Effector memory CD8-positive, alpha-beta T cell (primary cell): Measurements from ENCODE around the gene SHISA9.

ENCODE experiments used
- ATAC-seq: fragments of 150-1000 bp; cut with Tn5 transposase; replicated peaks from 2 replicates; pipeline ENCODE4 v1.10.0; 2021; ENCODE audit warnings: mild to moderate bottlenecking, moderate library complexity
- DNase-seq, 3 experiments: peaks; one replicate each; pipeline ENCODE4 v3.0.0; 2021
- H3K27ac Mint-ChIP-seq, 2 donors: one replicate each; pipeline ENCODE4 v1.8.0; 2022; ENCODE audit warnings: mild to moderate bottlenecking in 2 of 2, mixed read lengths in 2 of 2, moderate library complexity in 2 of 2
- H3K27me3 Mint-ChIP-seq, 2 donors: one replicate each; pipeline ENCODE4 v1.8.0; 2022; ENCODE audit warnings: mixed read lengths in 2 of 2
- H3K36me3 Mint-ChIP-seq: one replicate; pipeline ENCODE4 v1.8.0; 2022; ENCODE audit warnings: mild to moderate bottlenecking, moderate library complexity, mixed read lengths; ENCODE audit not compliant: insufficient read depth
- H3K4me1 Mint-ChIP-seq, 2 donors: one replicate each; pipeline ENCODE4 v1.8.0; 2022; ENCODE audit warnings: low read depth in 2 of 2, mixed read lengths in 2 of 2
- H3K4me3 Mint-ChIP-seq, 2 donors: one replicate each; pipeline ENCODE4 v1.8.0; 2022; ENCODE audit warnings: mild to moderate bottlenecking in 2 of 2, mixed read lengths in 2 of 2, moderate library complexity in 2 of 2
- H3K9me3 Mint-ChIP-seq, 2 donors: one replicate each; pipeline ENCODE4 v1.8.0; 2022; ENCODE audit warnings: mixed read lengths in 2 of 2

The SHISA9 gene

DNA sequence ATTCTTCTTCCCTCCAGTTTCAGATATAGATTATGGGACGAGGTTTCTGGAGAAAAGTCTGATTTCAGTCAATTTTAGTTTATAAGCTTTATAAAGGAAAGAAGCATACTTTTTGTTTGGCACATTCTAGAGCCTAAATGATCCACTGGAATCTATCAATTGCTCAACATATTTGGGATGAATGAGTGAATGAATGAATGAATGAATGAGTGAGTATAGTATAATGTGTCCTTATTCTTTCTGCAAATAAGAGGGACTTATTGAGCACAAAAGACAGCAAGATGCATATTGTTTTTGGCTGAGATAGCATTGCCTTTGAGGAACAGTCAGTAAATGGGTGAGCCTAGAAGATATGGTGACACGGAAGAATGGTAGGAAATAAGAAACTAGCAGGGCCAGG, 245.4 kb downstream of the SHISA9 start:
- H3K27ac Mint-ChIP-seq = no peak overlapping the region
- H3K4me3 Mint-ChIP-seq = no peak overlapping the region
- DNase-seq = no peak
- no peak for ATAC-seq
- no peaks in the 10 kb centered on the region for H3K27me3 Mint-ChIP-seq
- H3K4me1 Mint-ChIP-seq = no peaks in the 10 kb centered on the region
- H3K9me3 Mint-ChIP-seq = peaks cover 4 to 17% of the 10 kb centered on the region in 2 donors
- no peaks in the 10 kb centered on the region for H3K36me3 Mint-ChIP-seq

DNA sequence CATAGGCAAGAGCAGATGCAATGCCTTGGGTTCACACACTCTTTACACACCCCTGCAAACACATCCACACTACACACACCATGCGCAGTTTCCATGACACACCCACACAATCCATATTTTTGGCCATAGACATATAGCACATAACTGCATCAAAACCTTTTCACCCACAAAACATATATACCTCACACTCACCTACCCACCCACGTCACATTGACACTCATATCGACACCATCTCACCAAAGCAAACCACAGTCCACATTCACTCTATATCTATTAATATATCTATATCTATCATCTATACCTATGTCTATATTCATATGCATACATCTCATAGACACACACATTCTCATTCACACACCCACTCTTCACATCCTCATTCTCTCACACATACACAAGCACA, 246.9 kb downstream of the SHISA9 start:
- no peak for DNase-seq
- Mint-ChIP-seq H3K36me3 (no peaks in the 10 kb centered on the region), H3K27me3 (no peaks in the 10 kb centered on the region), H3K9me3 (peaks cover 4 to 17% of the 10 kb centered on the region in 2 donors), H3K4me1 (no peaks in the 10 kb centered on the region), H3K27ac (no peak overlapping the region), H3K4me3 (no peak overlapping the region)
- no peak for ATAC-seq

DNA sequence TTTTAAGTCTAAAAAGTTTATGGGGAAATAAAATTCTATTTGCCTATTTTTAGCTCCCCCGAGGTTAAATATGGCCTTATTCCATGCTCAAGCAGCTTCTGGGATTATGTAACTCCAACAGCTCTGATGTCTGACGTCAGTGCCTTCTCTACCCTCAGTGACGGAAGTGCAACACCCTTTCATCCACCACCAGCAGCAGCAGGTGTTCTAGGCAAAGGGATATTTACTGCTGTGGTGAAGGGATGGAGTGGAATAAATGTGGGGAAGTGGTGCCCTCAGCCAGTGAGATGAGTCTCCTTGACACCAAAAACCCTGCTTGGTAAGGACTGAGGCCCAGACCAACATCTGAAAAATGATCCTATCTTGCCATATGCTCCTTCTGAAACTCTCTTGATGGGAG, 247.4 kb downstream of the SHISA9 start:
- Mint-ChIP-seq H3K4me1 (no peaks in the 10 kb centered on the region), H3K36me3 (no peaks in the 10 kb centered on the region), H3K27me3 (no peaks in the 10 kb centered on the region), H3K4me3 (no peak overlapping the region), H3K27ac (no peak overlapping the region), H3K9me3 (peaks cover 4 to 17% of the 10 kb centered on the region in 2 donors)
- DNase-seq (no peak), ATAC-seq (no peak)

DNA sequence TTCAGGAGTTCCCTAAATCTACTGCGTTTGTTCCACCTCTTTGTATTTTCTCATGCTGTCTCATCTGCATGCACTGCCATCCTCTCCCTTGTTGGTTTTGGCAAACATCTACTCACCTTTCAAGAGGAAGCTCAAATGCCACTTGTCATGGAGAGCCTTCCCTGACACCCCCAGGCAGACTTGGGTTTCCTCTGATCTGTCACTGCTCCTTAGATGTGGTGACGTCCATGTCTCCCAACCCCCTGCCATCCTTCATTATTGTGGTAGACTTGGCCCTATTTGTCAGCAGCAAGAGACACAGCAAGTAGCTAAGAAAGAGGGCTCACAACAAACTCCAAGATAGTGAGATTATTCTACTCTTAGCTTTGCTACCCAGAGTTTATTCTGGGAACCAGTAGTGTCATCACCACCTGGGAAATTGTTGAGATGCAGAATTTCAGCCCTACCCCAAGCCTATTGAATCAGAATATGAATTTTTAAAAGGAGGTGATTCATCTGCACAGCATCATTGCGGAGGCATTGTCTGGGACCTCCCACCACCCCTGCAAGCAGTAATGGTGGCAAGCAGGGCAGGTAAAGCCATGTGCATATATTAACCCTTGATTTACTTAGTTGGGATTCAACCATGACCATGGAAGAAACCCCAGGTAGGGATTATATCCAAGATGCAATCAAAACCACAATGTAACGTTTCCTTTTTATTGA, 248.9 kb downstream of the SHISA9 start:
- Mint-ChIP-seq H3K4me1 (no peaks in the 10 kb centered on the region), H3K27ac (no peak overlapping the region), H3K27me3 (no peaks in the 10 kb centered on the region), H3K4me3 (no peak overlapping the region), H3K9me3 (peaks cover 7 to 17% of the 10 kb centered on the region in 2 donors), H3K36me3 (no peaks in the 10 kb centered on the region)
- no peak for DNase-seq
- no peak for ATAC-seq

DNA sequence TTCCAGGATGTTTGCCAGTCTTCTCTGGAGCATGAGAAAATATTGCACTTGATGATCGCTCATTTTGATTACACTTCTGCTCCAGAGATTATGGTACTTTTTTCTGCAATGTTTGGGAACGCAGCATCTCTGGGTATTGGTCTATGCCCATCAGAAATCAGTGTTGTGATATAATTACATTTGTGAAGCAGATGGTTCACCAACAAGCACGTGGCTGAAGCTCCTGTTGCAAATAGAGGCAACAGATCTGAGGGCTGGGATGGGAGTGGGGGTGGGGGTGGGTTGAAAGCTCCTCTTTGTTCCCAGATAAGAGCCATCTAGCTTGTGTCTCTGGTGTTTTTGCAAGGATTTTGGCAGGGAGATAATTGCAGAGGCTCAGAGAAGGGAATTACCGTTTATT, 252.3 kb downstream of the SHISA9 start:
- no peaks in the 10 kb centered on the region for H3K27me3 Mint-ChIP-seq
- H3K36me3 Mint-ChIP-seq = no peaks in the 10 kb centered on the region
- no peak overlapping the region for H3K4me3 Mint-ChIP-seq
- no peak for ATAC-seq
- H3K27ac Mint-ChIP-seq = no peak overlapping the region
- H3K9me3 Mint-ChIP-seq = peaks cover 2 to 9% of the 10 kb centered on the region in 2 donors
- DNase-seq = no peak
- H3K4me1 Mint-ChIP-seq = no peaks in the 10 kb centered on the region

DNA sequence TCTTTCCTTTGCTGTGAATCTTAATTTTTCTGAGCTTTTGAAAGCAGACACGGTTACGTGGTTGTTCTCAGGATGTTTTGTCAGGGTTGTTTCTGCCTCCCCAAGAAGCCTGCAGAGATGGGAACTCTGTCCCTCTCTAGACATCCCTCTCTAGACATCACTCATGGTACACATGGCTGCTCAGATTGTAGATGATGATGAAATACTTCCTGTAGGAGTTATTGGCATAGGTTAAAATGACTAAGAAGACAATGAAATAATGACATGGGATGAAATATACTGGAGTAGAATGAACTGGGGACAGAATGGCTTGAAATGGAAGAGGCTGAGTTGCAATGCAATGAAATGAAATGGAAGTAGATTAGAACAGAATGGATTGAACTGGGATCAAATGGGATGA, 253.4 kb downstream of the SHISA9 start:
- ATAC-seq = no peak
- no peak for DNase-seq
- Mint-ChIP-seq H3K4me3 (no peak overlapping the region), H3K36me3 (no peaks in the 10 kb centered on the region), H3K4me1 (no peaks in the 10 kb centered on the region), H3K27me3 (no peaks in the 10 kb centered on the region), H3K9me3 (peaks cover 2 to 6% of the 10 kb centered on the region in 2 donors), H3K27ac (no peak overlapping the region)

DNA sequence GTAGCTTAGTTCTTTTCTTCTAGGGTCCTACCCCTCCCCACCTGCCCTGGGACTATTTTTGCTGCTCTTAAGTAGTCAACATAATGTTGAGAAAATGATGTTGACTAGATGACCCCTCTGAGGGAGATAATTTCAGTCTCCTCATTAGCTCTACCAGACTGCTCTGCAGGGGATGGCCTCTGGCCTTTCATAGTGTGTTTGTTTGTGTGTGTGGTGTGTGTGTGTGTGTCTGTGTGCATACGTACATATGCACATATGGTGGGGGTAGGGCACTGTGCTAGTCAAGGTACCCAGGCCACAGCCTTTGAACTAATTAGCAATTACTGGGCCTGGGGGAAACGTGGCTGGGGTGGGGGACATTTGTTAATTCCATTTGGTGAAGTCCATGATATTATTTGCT, 254.0 kb downstream of the SHISA9 start:
- H3K4me3 Mint-ChIP-seq = no peak overlapping the region
- H3K36me3 Mint-ChIP-seq = no peaks in the 10 kb centered on the region
- no peaks in the 10 kb centered on the region for H3K27me3 Mint-ChIP-seq
- no peaks in the 10 kb centered on the region for H3K4me1 Mint-ChIP-seq
- ATAC-seq = no peak
- peaks cover under 1 to 5% of the 10 kb centered on the region in 2 donors for H3K9me3 Mint-ChIP-seq
- DNase-seq = no peak
- H3K27ac Mint-ChIP-seq = no peak overlapping the region

DNA sequence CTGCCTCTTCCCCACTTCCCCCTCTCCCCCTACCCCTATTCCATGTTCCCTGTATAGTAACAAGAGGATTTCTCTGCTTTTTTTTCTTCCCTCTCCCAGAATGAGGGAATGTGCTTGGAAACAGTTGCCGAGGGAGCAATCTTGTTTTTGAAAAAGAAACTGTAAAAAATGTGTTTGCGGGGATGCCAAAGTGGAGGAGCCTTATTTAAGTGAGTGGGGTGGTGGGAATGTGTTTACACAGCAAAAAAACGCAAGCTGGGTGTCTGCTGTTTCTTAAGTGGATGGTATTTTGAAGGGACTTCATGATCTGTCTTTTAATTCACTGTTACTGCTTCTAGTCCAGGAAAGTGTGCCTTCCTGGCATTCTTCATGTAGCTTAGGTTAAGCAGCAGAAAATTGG, 254.4 kb downstream of the SHISA9 start:
- H3K27me3 Mint-ChIP-seq = no peaks in the 10 kb centered on the region
- H3K36me3 Mint-ChIP-seq = no peaks in the 10 kb centered on the region
- no peaks in the 10 kb centered on the region for H3K4me1 Mint-ChIP-seq
- no peak overlapping the region for H3K27ac Mint-ChIP-seq
- DNase-seq (no peak), ATAC-seq (no peak)
- H3K9me3 Mint-ChIP-seq = peaks cover 0 to 5% of the 10 kb centered on the region in 2 donors
- no peak overlapping the region for H3K4me3 Mint-ChIP-seq

DNA sequence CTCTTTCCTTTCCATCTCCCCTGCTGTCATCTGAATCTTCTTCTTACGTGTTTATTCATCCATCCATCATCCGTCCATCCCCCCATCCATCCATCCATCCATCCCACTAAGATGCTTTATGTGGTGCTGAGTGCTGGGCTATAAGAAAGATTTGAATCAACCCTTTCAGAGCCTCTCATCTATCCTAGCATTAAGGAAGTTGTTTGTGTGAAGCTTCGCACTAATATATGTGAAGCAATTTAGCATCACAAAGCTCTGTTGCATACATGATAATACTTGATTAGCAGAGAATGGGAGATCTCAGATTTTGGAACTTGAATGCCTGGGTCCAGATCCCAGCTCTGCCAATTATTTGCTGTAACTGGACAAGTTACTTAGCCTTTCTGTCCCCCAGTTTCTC, 255.7 kb downstream of the SHISA9 start:
- Mint-ChIP-seq H3K9me3 (peaks cover 0 to 8% of the 10 kb centered on the region in 2 donors), H3K4me3 (no peak overlapping the region), H3K4me1 (no peaks in the 10 kb centered on the region), H3K36me3 (no peaks in the 10 kb centered on the region), H3K27me3 (no peaks in the 10 kb centered on the region), H3K27ac (no peak overlapping the region)
- no peak for DNase-seq
- no peak for ATAC-seq

DNA sequence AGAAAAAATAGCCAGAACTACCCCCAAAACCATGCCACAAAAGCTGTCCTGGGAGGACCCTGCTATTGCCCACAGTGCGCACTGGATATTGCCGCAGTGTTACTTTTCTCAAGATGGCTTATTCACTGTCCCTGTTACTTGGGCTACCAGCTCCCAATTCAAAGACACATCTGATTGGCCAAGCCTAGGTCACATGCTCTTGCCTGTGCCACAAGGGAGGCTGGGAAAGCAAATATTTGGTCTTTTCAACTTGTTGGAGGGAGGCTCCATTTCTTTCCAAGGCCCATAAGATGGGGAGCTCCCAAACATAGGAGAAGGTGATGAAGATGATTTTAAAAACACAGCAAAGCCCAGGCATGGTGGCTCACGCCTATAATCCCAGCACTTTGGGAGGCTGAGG, 257.0 kb downstream of the SHISA9 start:
- no peak overlapping the region for H3K4me3 Mint-ChIP-seq
- no peaks in the 10 kb centered on the region for H3K27me3 Mint-ChIP-seq
- ATAC-seq = no peak

DNA sequence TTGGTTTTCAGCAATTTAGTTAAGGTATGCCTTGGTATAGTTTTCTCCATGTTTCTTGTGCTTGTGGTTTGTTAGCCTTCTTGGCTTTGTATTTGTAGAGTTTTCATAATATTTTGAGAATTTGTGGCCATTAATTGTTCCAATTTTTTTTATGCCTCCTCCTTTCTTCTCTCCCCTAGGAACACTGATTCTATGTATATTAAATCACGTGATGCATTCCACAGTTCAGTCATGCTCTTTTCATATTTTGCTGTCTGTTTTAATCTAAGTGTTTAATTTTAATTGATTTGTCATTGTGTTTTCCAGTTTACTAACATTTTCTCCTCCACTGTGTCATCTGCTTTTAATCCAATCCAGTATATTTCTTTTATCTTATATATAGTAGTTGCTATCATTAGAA, 263.6 kb downstream of the SHISA9 start:
- Mint-ChIP-seq H3K27ac (no peak overlapping the region), H3K27me3 (no peaks in the 10 kb centered on the region), H3K36me3 (no peaks in the 10 kb centered on the region), H3K4me3 (no peak overlapping the region), H3K4me1 (no peaks in the 10 kb centered on the region), H3K9me3 (peaks cover 10 to 20% of the 10 kb centered on the region in 2 donors)
- no peak for DNase-seq
- no peak for ATAC-seq

More for the DNA sequence above, 257.0 kb downstream of the SHISA9 start:
- Mint-ChIP-seq H3K36me3 (no peaks in the 10 kb centered on the region), H3K4me1 (no peaks in the 10 kb centered on the region), H3K27ac (no peak overlapping the region), H3K9me3 (peaks cover 0 to 11% of the 10 kb centered on the region in 2 donors)
- DNase-seq = no peak

DNA sequence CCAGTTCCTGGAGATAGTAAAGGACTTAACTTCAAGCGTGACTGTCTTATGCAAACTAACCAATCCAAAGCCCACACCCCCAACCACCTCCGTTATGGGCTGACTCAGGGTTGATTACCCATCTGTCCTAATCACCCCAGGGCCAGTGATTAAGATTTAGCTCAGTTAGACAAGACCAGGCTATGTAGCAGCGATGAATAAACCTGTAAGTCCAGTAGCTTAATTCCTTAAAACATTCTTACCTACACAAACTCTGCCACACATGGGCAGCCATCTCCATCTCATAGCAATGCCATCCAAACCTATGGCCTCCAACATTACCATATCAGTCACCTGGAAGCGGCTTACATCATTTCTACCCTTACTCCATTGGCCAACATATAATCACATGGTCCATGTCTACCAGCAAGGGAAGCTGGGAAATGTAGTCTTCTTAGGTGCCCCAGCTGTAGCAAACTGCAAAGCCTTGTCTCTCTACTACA, 266.7 kb downstream of the SHISA9 start:
- Mint-ChIP-seq H3K4me1 (no peaks in the 10 kb centered on the region), H3K27ac (no peak overlapping the region), H3K36me3 (no peaks in the 10 kb centered on the region), H3K4me3 (no peak overlapping the region), H3K27me3 (no peaks in the 10 kb centered on the region), H3K9me3 (peaks cover 10 to 13% of the 10 kb centered on the region in 2 donors)
- ATAC-seq = no peak
- no peak for DNase-seq

DNA sequence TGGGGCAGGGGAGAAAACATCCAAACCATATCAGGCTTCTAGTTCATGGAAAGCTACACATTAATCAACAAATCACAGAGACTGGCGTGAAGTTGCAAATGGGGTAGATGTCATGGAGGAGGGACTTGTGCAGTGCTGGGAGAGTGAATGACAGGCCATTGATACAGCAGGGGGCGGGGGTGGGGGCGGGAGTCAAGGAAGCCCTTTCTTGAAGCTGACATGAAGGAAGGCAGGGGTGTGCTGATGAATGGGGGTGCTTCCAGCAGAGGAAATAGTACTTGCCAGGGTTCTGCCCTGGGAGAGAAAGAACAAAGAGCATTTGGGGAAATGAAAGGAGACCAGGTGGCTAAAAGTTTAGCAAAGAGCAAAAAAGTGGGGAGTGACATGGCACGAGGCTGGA, 269.9 kb downstream of the SHISA9 start:
- H3K36me3 Mint-ChIP-seq = no peaks in the 10 kb centered on the region
- H3K4me3 Mint-ChIP-seq = no peak overlapping the region
- ATAC-seq (no peak), DNase-seq (no peak)
- no peaks in the 10 kb centered on the region for H3K4me1 Mint-ChIP-seq
- H3K9me3 Mint-ChIP-seq = peaks cover 9 to 10% of the 10 kb centered on the region in 2 donors
- H3K27me3 Mint-ChIP-seq = no peaks in the 10 kb centered on the region
- no peak overlapping the region for H3K27ac Mint-ChIP-seq

DNA sequence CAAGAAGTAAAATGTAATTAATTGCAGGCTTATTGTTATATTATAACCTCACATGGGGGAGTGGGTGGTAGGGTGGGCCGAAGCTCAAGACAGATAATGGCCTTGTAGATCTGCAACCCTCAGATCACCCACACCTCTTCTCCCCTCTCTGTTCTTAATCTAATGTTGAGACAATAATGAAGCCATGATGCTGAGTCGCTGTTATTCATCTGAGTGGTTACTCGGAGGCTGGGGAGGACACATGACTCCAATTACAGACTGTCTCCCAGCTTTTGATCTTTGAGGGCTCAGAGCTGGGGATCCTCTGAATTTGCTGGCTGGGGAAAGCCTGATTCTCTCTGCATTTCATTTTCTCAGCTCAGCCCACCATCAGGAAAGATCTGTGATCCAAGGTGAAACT, 275.3 kb downstream of the SHISA9 start:
- ATAC-seq (no peak), DNase-seq (no peak)
- H3K4me3 Mint-ChIP-seq = no peak overlapping the region
- no peaks in the 10 kb centered on the region for H3K4me1 Mint-ChIP-seq
- H3K9me3 Mint-ChIP-seq = peaks cover 6 to 8% of the 10 kb centered on the region in 2 donors
- no peaks in the 10 kb centered on the region for H3K36me3 Mint-ChIP-seq
- H3K27me3 Mint-ChIP-seq = no peaks in the 10 kb centered on the region
- H3K27ac Mint-ChIP-seq = no peak overlapping the region
